GM12872 (cell line): Measurements from ENCODE around the gene IFI27L2.

Source experiments
- CTCF ChIP-seq: IDR thresholded peaks from 3 replicates; pipeline ENCODE4 v1.5.1; 2011; ENCODE audit warnings: low read depth, mild to moderate bottlenecking, low read length, moderate library complexity; ENCODE audit not compliant: insufficient read depth

Gene IFI27L2

GRCh38 chr14:94115058-94115591 lies 14.3 kb downstream of the IFI27L2 start:
- no peak for TF ChIP-seq CTCF

- no peak for TF ChIP-seq CTCF
Measured at GRCh38 chr14:94114589-94115057, 14.8 kb downstream of the IFI27L2 start.

- no peak for TF ChIP-seq CTCF
Measured at GRCh38 chr14:94113908-94114588, 15.4 kb downstream of the IFI27L2 start.

- no peak for TF ChIP-seq CTCF
Measured at GRCh38 chr14:94113490-94113889, 15.9 kb downstream of the IFI27L2 start.

- no peak for TF ChIP-seq CTCF
Measured at GRCh38 chr14:94113073-94113472, 16.3 kb downstream of the IFI27L2 start.

- TF ChIP-seq CTCF = no peak
Measured at GRCh38 chr14:94112513-94113063, 16.8 kb downstream of the IFI27L2 start.

GRCh38 chr14:94111276-94112095 lies 17.9 kb downstream of the IFI27L2 start:
- no peak for TF ChIP-seq CTCF
